PC-3 (cell line): ENCODE results near the gene EXOG.

ENCODE experiments used
- CTCF ChIP-seq: fragments of 300-600 bp; sonication (generic); conservative IDR thresholded peaks from 2 replicates; pipeline ENCODE4 v1.5.1; 2017; ENCODE audit warnings: antibody characterized with exemption, low read depth, mild to moderate bottlenecking, low read length
- EZH2 ChIP-seq: fragments of 300-600 bp; sonication (generic); IDR thresholded peaks from one replicate; pipeline ENCODE4 v1.6.1; 2017; ENCODE audit warnings: antibody characterized with exemption, mild to moderate bottlenecking, low read length; ENCODE audit not compliant: unreplicated experiment

GRCh38 chr3:38522002-38522401, 25.9 kb downstream of the EXOG start:
- TF ChIP-seq CTCF (no peak), EZH2 (no peak)
